GM11168 (cell line): ENCODE measurements around the gene LPO.

Experiments
- in situ Hi-C: fragments of 300-500 bp; cut with MboI; formaldehyde crosslinking; loops from one replicate; pipeline ENCODE4 v1.12.0; 2022; ENCODE audit warnings: low sequenced_read_pairs; ENCODE audit not compliant: unreplicated experiment

LPO gene

DNA sequence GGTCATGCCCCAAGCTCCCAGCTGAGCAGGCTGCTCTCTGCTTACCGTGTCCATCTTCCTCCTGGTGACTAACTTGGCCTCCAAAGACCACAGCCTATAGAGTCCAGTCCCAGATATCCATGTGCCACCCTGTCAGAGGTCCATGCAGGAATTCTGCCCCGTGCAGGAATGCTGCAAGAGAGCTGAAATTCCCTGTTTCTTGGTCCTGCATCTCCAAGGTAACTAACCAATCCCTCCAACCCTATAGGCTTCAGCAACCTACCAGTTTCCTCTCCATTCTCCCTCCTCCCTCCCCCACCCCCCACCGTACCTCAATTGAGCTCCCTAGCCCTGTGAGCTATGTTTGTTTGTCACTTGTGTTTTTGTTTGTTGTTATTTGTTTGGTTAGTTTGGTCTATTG, 9.7 kb upstream of the LPO start:
- in situ Hi-C loops = no loop called here

DNA sequence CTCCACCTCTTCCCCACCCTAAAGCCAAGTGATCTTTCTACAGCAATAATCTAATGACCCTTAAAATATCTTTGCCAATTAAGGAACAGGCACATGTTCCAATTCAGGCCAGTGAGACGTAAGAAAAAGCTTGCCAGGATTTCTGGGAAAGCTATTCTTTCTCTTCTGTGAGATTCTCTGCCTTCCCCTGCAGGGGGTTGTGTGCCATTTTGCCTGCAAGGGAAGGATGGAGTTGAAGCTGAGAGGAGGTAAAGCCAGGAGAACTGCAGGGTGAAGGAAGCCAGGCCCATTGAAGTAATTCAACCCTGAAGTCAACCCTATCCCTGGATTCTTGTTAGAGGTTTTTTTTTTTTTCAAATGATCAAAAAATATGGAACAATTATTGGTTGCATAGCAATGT, 9.0 kb upstream of the LPO start:
- in situ Hi-C loops = no loop called here

DNA sequence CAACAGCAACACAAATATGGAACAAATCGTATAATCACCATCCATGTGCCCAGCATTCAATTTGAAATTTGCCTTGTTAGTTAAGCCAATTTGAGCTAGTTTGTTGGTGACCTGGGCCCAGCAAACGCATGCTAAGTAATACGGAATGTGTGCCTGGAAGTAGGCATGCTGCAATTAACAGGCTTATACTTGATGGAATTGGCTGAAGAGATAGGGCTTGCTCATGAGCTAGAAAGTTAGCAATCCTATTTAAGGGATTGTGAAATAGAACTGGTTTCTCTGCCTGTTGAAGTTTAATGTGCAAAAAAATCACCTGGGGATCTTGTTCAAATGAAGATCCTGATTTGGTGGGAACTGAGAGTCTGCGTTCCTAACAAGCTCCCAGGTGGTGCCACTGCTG, 8.5 kb upstream of the LPO start:
- in situ Hi-C loops = no loop called here

DNA sequence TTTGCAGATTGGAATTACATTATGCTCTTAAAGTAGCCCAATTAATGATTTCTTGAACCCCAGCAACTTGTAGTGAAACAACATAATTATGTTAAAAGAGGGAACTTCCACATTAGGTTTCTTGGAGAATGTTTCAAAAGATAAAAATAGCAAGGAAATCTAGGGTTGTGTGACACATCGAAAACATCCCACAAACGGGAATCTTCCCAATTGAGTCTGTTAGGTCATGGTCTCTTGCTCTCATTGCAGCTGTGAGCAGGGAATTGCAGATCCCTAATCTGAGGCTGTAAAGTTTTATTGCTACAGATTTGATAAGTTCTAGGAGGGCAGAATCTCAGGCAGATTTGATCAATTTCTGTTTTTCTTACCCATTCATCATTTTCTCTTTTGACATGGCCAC, 6.7 kb upstream of the LPO start:
- in situ Hi-C loops = no loop called here

DNA sequence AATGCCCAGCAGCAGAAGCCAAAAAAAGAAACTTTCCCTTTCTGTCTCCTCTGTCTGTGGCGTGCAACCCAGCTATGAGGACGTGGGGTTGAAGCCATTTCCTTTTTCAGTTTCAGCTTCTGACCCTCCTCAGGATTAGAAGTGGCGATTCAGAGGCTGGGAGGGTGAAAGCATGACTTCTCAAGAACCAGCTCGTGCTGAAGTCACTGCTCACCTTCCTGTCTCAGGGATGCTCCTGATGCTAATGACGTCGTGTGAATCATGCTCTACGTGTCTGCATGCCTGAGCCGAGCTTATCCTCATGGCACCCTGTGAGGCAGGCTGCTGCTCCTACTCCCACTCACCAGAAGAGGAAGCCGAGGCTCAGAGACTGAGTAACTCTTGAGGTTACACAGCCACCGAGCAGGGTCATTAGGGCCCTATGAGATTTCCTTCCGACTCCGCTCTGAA, 5.7 kb upstream of the LPO start:
- in situ Hi-C loops = no loop called here

DNA sequence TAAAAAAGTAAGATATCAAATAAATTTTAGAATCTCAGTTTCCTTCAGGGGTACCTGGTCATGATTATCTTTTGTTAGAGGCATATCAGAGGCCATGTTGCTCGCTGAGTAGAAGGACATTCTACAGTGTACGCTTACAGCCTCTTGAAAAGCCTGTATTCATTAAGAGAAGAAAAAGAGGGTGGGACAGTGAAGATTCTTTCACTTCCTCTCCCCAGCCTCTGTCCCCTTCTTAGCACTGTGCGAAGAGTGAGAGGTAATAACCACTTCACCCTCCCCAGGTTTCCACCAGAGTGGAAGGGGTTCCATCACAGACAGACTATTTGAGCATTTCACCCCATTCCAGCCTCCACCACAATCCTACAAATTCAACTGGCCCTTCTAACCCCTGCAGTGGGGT, 4.8 kb upstream of the LPO start:
- in situ Hi-C loops = no loop called here

DNA sequence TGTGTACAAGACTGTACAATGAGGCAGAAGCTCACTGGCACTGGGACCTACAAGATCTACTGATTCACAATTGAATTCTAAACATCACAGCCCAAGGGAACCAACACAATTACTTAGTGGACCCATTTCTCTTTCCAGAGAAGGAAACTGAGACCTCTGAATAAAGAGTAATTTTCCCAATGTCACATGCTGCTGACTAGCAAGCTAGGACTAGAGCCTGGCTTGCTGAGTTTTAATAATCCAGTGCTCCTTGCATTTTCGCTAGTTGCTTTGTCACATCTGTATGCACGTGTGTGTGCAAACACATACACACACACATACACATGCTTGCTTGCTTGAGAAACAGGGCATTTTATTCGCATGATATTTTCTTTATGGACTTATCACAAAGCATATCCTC, 3.9 kb upstream of the LPO start:
- in situ Hi-C loops = no loop called here

DNA sequence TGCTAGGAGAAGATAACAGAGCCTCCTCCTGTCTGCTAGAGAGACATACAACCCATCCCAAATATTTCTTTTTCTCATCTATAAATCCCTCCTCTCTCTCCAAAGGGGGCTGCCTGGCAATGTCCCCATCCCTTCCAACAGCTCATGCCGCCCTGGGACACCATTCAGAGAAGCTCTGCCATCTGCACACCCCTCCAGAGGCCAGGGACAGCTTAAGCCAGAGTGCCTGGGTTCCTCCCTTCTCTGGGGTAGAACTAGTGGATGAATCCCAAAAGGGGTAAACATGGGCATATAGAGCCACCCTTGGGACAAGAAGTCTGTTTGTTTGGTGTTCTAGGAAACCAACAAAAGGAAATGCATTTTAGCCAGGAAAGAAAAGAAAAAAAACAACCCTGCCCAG, 2.6 kb upstream of the LPO start:
- in situ Hi-C loops = no loop called here

DNA sequence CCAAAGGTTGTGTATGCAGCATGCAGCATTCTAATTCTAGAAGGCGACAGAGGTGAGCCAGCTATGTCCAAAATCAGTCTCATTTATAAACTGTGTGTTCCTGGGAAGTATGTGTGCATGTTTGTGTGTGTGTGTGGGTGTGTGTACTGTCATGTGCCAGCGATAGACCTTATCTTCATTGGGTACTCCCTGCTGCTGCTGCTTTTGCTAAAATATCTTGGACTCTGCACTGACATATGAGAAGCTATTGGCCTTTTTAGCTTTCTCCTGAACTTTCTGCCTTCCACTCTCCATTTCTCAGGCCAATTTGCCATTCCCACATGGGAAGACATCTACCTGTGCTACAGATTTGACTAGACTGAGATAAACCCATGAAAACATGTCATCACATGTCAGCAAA, 2.0 kb upstream of the LPO start:
- in situ Hi-C loops = no loop called here

DNA sequence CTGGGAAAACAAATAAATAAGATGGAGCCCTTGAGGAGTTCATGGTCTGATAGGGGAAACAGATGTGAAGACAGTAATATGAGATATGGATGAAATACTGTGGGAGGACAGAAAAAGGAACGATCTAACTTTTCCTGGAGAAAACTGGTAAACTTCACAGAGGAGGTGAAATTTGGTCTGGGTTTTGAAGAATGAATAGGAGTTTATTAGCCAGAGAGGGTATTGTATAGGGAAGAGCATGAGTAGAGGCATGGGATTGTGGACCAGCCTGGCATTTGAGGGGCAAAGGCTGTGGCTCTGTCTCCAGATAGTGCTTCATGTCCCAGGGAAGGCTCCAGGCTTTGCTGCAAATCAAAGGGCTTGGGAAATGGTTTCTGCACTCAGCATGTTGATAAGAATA, 1.6 kb downstream of the LPO start:
- in situ Hi-C loops = no loop called here

DNA sequence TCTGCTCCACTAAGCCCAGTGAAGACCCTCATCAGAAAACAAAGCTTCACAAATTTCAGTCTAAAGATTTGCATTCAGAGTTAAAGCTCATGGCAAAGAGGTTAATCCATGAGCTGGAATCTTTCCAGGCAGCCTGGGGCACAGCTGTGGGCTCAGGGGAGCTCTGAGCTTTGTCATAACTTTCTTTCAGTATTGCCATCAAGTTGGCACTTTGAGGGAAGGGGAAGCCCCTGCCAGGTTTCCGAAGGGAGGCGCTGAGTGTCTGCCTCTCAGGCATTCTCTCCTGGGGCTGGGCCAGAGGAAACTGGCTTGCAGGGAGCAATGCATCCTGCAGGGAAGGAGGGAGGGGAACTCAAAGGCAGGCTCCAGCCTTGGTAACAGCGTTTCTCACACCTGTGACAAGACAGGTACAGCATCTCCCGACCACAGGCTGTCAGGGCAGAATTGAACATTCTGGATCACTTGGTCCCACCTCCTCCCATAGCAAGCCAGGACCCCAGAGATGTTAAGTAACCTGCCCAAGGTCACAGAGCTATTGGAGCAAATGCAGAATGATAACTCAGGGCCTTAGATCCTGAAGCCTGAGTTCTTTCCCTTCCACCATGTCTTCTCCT, 3.9 kb downstream of the LPO start:
- in situ Hi-C loops = no loop called here

DNA sequence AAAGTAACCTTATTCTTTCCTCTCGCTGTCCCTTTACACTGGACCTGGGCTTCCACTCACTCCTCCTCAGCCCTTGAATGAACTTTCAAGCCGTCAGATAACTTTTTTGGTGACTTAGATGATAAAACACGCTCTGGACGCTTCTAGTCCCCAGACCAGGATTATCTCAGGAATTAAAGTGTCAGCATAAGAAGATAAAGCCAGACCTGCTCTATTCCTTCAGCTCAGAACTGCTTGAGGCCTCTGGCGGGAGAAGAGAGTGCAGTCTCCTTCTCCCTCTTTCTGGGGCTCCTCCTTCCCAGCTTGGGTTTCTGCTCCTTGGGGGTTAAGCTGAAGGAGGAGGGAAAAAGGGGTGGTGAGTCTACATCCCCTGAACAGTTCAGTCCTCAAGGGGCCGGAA, 6.6 kb downstream of the LPO start:
- in situ Hi-C loops = no loop called here

DNA sequence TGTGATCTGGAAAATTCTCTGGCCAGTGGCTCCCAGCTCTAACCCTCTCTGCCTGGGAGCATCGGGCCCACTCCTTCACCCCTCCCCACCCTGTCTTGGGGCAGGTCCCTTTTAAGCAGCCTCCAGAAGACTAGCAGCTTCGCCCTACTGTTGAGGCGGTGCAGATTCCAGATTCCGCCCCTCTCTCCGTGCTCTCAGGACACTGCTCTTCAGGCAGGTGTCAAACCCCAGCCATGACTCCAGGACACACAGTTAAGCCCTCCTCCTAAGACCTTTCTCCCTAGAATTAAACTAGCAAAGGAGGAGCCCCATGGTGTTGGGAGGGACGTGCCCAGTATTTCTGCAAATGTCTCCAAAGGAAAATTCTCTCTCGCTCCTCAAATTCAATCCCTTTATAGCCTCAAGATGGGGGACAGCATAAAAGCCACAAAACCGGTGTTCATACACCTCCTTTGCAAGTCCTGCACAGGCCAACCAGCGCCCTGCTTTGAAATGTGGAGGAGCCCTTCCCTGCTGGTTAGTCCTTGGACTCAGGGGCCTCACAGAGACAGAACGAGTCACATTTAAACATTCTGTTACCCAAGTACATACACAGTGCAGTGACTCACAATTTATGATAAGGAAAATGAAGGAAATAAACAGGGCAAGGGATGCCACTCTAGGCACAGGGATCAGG, 7.2 kb downstream of the LPO start:
- in situ Hi-C loops = no loop called here

DNA sequence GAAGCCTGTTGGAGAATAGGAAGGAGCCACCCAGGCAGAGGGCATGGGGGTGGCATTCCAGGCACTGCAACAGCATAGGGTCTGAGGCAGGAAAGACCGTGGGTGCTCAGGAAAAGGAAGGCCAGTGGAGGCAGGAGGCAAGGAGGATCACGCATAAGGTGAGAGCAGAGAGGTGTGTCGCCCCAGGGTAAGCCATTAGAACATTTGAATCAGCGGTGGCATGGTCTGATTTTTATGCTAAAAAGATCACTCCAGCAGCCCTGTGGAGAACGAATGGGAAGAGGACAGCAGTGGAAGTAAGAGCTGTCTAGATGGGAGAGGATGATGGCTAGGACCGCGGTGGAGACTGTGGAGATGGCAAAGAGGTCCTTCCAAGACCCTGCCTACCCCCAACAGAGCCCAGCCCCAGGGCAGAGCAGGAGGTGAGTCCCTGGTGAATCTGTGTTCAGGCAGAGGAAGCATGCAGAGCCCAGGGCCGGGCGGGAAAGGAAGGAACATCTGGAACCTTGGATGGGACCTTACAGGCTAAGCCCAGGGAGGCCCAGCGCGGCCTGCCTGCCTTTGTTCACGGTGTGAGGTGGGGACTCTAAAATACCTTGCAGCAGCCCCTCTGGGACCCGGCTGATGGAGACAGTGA, 7.8 kb downstream of the LPO start:
- in situ Hi-C loops = no loop called here

DNA sequence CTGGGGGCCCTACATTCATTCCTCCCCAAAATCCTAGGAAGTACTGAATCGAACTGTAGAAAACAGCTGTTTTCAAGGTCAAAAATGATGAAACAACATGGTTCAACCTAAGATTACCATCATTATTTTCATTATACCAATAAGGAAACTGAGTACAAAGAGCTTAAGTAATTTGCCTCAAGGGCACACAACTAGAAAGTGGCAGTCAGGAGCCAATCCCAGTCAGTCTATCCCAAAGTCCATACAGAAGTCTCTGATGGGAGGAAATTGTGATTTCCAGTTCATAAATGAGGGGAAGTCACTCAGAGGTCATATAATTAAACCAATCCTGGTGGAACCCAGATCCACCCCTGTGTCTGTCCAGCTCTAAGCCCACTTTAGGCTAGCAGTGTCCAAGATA, 8.4 kb downstream of the LPO start:
- in situ Hi-C loops = no loop called here

DNA sequence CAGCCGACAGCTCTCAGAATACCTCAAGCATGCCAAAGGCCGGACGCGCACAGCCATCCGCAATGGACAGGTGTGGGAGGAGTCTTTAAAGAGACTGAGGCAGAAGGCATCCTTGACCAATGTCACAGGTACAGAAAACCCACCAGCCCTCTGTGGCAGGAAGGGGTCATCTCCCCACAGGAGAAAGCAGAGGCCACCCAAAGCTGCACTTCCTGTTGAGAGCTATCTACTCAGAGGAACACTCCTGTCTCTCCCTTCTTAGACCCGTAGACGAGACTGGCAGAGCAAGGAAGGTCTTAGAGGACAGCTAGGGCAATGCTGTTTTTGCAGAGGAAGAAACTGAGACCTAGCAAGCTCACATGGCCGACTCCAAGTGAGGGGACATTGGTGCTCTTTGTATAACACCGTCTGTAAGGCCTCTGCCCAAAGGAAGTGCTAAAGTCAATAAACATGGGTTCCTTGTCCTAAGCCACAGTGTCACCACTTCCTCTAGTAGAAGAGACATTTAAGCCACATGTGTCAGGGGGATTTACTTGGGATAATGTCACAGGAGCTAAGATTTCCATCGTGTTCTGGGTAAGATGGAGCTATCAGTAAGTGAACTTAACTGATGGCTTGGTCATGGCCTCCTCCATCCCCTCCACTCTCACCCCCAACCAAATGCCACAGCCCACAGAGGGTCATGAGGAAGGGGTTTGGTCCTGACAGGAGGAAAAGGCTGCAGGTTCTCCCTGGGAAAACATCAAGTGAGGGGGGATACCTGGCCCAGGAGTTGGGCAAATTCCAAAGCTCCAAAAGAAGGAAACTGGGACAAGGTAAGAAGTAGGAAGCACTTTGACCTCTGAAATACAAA, 9.4 kb downstream of the LPO start:
- in situ Hi-C loops = no loop called here

DNA sequence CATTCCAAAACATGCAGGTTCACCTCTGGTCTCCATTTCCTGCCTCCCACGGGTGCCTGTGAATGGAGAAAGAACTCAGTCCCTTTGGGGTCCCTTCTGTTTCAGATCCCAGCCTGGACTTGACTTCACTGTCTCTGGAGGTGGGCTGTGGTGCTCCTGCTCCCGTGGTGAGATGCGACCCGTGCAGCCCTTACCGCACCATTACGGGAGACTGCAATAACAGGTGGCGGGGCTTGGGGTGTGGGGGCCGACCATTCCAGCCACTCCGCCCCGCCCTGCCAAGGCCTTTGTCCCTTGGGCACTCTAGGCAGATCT, 10.5 kb downstream of the LPO start:
- in situ Hi-C loops = no loop called here

DNA sequence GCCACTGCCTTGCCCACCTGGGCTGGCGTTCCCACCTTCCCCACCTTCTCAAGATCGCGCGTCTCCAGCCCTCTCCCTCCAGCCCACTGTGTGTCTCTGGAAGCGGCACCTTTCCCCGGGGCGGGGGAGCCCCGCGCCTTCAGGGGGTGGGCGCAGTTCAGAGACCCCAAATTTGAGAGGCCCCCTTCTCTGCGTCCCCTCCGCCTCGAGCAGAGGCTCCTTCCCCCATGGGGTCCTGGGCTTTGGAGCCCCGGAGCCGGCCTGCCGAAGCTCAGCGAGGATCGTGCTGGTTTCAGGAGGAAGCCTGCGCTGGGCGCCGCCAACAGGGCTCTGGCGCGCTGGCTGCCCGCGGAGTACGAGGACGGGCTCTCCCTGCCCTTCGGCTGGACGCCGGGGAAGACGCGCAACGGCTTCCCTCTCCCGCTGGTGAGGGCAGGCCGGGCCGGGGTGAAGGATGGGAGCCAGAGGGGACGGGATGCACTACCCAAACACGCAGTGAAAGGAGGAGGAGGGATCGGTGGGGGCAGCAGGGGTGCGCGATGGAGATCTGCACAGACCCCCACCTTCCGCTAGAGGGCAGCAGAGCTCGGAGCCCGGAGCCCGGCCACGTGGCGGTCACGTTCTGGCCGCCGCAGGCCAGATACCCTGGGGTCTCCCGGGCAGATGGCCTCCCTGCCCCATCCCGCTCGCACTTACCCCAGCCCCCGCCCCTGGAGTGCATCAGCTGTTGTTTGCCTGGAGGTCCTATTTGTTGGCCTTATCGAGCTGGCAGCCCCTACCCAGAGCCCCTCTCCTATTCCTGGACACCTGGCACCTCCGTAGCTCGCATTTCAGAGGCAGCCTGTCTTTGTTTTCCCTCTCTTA, 11.1 kb downstream of the LPO start:
- in situ Hi-C loops = no loop called here

DNA sequence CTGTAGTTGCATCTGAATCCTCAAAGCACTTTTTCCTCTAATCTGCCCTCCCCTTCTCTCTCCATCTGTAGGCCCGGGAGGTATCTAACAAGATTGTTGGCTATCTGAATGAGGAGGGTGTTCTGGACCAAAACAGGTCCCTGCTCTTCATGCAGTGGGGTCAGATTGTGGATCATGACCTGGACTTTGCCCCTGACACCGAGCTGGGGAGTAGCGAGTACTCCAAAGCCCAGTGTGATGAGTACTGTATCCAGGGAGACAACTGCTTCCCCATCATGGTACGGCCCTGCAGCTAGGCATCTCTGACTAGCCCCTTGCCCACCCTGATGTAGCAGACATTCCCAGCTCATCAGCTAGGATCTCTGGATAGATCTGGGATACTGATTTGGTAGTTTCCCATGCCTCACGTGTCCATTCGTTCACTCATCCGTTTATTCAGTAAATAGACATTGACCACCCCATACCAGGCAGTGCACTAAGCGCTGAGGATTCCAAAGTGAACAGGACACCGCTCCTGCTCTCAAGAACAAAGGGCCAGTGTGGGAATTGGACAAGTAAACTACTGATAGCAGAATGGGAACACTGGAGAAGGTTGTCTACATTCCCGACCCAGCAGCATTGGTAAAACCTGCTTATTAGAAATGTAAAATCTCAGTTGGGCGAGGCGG, 12.1 kb downstream of the LPO start:
- in situ Hi-C loops = no loop called here

DNA sequence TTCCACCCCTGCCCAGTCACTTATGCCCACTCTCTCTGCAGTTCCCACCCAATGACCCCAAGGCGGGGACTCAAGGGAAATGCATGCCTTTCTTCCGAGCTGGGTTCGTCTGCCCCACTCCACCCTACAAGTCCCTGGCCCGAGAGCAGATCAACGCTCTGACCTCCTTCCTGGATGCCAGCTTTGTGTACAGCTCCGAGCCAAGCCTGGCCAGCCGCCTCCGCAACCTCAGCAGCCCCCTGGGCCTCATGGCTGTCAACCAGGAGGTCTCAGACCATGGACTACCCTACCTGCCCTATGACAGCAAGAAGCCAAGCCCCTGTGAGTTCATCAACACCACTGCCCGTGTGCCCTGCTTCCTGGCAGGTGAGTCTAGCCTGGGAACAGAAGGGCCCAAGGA, 13.8 kb downstream of the LPO start:
- in situ Hi-C loops = no loop called here
